HepG2 (cell line): Measurements from ENCODE around the gene CREBRF. TPM values are rescaled to one million over a fixed set of nuclear protein-coding genes. Genes with fewer than 3 reads are reported as not detected.

Experiments
- ATAC-seq: fragments of 200-7000 bp; cut with Tn5 transposase; 3 replicates; pipeline ENCODE4 v1.9.1; 2020; ENCODE audit warnings: mild to moderate bottlenecking, moderate library complexity
- BruUV-seq: library from RNA; stranded (reverse); fragments of 400-500 nt; replicated peaks from 2 replicates; lab custom pipeline; 2021; lab: Mats Ljungman, UMichigan
- CTCF ChIA-PET: fragments of 300-600 bp; formaldehyde crosslinking; extraction: SDS; loops from one replicate; lab custom pipeline; 2021; ENCODE audit warnings: low total read pairs, inconsistent platforms, low intra/inter-chr PET ratio; lab: Yijun Ruan, JAX
- POLR2A ChIA-PET: fragments of 350-600 bp; sonication (Branson Sonifier 250); formaldehyde crosslinking; loops from one replicate; lab custom pipeline; 2020; ENCODE audit warnings: antibody characterized with exemption, inconsistent platforms; lab: Yijun Ruan, JAX
- DNase-seq: peaks from one replicate; pipeline ENCODE4 v3.0.0-alpha.2; 2015; ENCODE audit warnings: low spot score
- FAIRE-seq: peaks from 3 replicates; lab custom pipeline; 2011; peaks lifted over from hg19 to GRCh38; lab: Jason Lieb, UNC
- H2AFZ ChIP-seq: one replicate; pipeline ENCODE4 v1.6.1; 2011; ENCODE audit warnings: low read length, inconsistent platforms
- H3K27ac ChIP-seq: fragments of 300-600 bp; 3 replicates; pipeline ENCODE4 v1.8.0; 2011; ENCODE audit warnings: mixed run types, mild to moderate bottlenecking, mixed read lengths, low read length, inconsistent platforms; ENCODE audit not compliant: insufficient read depth; ENCODE audit errors: extremely low read length
- H3K27me3 ChIP-seq, 2 experiments: fragments of 200-600 bp in 1 of 2; 2 replicates in 1 of 2; 3 replicates in 1 of 2; pipeline versions ENCODE4 v1.6.0 to v1.8.0; 2011; ENCODE audit warnings: low read length in 2 of 2, mild to moderate bottlenecking in 2 of 2, moderate library complexity in 2 of 2, inconsistent platforms in 1 of 2; ENCODE audit not compliant: insufficient read depth in 2 of 2, control insufficient read depth in 1 of 2
- H3K36me3 ChIP-seq, 2 experiments: fragments of 200-600 bp in 1 of 2; replicated peaks in 1 of 2; 2 replicates in 1 of 2; 3 replicates in 1 of 2; pipeline versions ENCODE4 v1.5.1 to v1.8.0; 2011; ENCODE audit warnings: low read length in 2 of 2, inconsistent platforms in 1 of 2; ENCODE audit not compliant: insufficient read depth in 2 of 2, control insufficient read depth in 1 of 2
- H3K4me1 ChIP-seq: 2 replicates; pipeline ENCODE4 v1.5.1; 2012; ENCODE audit warnings: low read length, inconsistent platforms; ENCODE audit not compliant: insufficient read depth
- H3K4me2 ChIP-seq: 2 replicates; pipeline ENCODE4 v1.6.0; 2011; ENCODE audit warnings: low read depth, low read length, inconsistent platforms
- H3K4me3 ChIP-seq, 3 experiments: fragments of 200-600 bp in 1 of 3; sonication (generic), shearing (Covaris generic) in 1 of 3; replicated peaks in 1 of 3; 2 replicates each; pipeline ENCODE4 v1.5.1; 2011 to 2016; ENCODE audit warnings: low read length in 3 of 3, inconsistent platforms in 2 of 3, low read depth in 2 of 3, mild to moderate bottlenecking in 2 of 3, control low read depth in 1 of 3, mixed read lengths in 1 of 3; ENCODE audit not compliant: insufficient read depth in 1 of 3
- H3K79me2 ChIP-seq: one replicate; pipeline ENCODE4 v1.6.1; 2011; ENCODE audit warnings: low read length, inconsistent platforms; ENCODE audit not compliant: insufficient read depth
- H3K9ac ChIP-seq: 2 replicates; pipeline ENCODE4 v1.6.0; 2011; ENCODE audit warnings: mild to moderate bottlenecking, low read depth, low read length, inconsistent platforms; ENCODE audit not compliant: insufficient read depth
- H3K9me3 ChIP-seq: 2 replicates; pipeline ENCODE4 v1.5.1; 2012; ENCODE audit warnings: mild to moderate bottlenecking, low read length
- H4K20me1 ChIP-seq: 2 replicates; pipeline ENCODE4 v1.6.0; 2011; ENCODE audit warnings: inconsistent platforms, mild to moderate bottlenecking, low read length, moderate library complexity; ENCODE audit not compliant: insufficient read depth
- DBP ChIP-seq: sonication (generic); formaldehyde crosslinking; IDR thresholded peaks from 2 replicates; pipeline ENCODE4 v1.4.0; 2020; ENCODE audit warnings: missing genetic modification reagents; ENCODE audit errors: not compliant biosample characterization
- ELF1 ChIP-seq: sonication (generic); formaldehyde crosslinking; IDR thresholded peaks from 2 replicates; pipeline ENCODE4 v1.4.0; 2020; ENCODE audit warnings: missing genetic modification reagents
- MED8 ChIP-seq: sonication (generic); formaldehyde crosslinking; IDR thresholded peaks from 2 replicates; pipeline ENCODE4 v1.8.1; 2023; ENCODE audit warnings: mild to moderate bottlenecking, missing genetic modification reagents; ENCODE audit not compliant: insufficient replicate concordance
- NAIF1 ChIP-seq: sonication (generic); formaldehyde crosslinking; IDR thresholded peaks from 2 replicates; pipeline ENCODE4 v1.5.0; 2020; ENCODE audit warnings: mild to moderate bottlenecking, missing genetic modification reagents, borderline replicate concordance
- NFE2L1 ChIP-seq: sonication (generic); formaldehyde crosslinking; IDR thresholded peaks from 2 replicates; pipeline ENCODE4 v1.4.0; 2020; ENCODE audit warnings: missing genetic modification reagents, mild to moderate bottlenecking, borderline replicate concordance
- SATB2 ChIP-seq: sonication (generic); formaldehyde crosslinking; IDR thresholded peaks from 2 replicates; pipeline ENCODE4 v1.5.0; 2020; ENCODE audit warnings: missing genetic modification reagents
- ZBTB14 ChIP-seq: sonication (generic); formaldehyde crosslinking; IDR thresholded peaks from 2 replicates; pipeline ENCODE4 v1.4.0; 2020; ENCODE audit warnings: missing genetic modification reagents
- ZFP90 ChIP-seq: sonication (generic); formaldehyde crosslinking; IDR thresholded peaks from 2 replicates; pipeline ENCODE4 v1.8.0; 2022; ENCODE audit warnings: missing genetic modification reagents, mild to moderate bottlenecking, inconsistent platforms, borderline replicate concordance
- ZNF160 ChIP-seq: sonication (generic); formaldehyde crosslinking; IDR thresholded peaks from 2 replicates; pipeline ENCODE4 v1.8.0; 2022; ENCODE audit warnings: mild to moderate bottlenecking, inconsistent platforms, missing genetic modification reagents
- ZNF343 ChIP-seq: sonication (generic); formaldehyde crosslinking; IDR thresholded peaks from 2 replicates; pipeline ENCODE4 v1.4.0; 2020; ENCODE audit warnings: mild to moderate bottlenecking, missing genetic modification reagents
- ZNF441 ChIP-seq: sonication (generic); formaldehyde crosslinking; IDR thresholded peaks from 2 replicates; pipeline ENCODE4 v1.7.0; 2021; ENCODE audit warnings: missing genetic modification reagents, borderline replicate concordance
- ZNF720 ChIP-seq: sonication (generic); formaldehyde crosslinking; IDR thresholded peaks from 2 replicates; pipeline ENCODE4 v1.4.0; 2020; ENCODE audit warnings: missing genetic modification reagents
- WGBS: methylation state at CpG from one replicate; pipeline ENCODE4 v1.1.6; 2017; ENCODE audit warnings: low lambda C conversion rate; 5-methylcytosine and 5-hydroxymethylcytosine counted together
- in situ Hi-C: cut with HindIII; loops from 2 replicates; pipeline ENCODE4 v1.10.0; 2017; ENCODE audit warnings: low pct_unique_long_range_greater_than_20kb; ENCODE audit not compliant: extremely low pct_ligation_motif_present
- intact Hi-C: fragments of 100-400 bp; cut with micrococcal nuclease; formaldehyde crosslinking; loops from one replicate; pipeline ENCODE4 v1.10.0; 2022; ENCODE audit not compliant: unreplicated experiment
- polyA plus RNA-seq, 8 experiments: library from polyadenylated mRNA; depleted of rRNA in 3 of 8; stranded (reverse) in 7 of 8; unstranded in 1 of 8; fragments of >200 nt; fragmentation: Illumina TruSeq in 4 of 8; extraction: Trizol in 4 of 8; gene quantifications; 2 replicates each; pipeline versions ENCODE4 v1.2.1 to v1.2.3, GENCODE V29; 2011 to 2016; ENCODE audit warnings: low read depth in 4 of 8, missing spikeins in 1 of 8, mixed read lengths in 1 of 8; ENCODE audit not compliant: insufficient read depth in 1 of 8
- total RNA-seq, 5 experiments: library from RNA; depleted of rRNA; stranded (reverse); fragments of >200 nt; fragmentation: Illumina TruSeq; extraction: Trizol; gene quantifications; 2 replicates each; pipeline ENCODE4 v1.2.3, GENCODE V29; 2016; ENCODE audit warnings: low read depth in 1 of 5

The CREBRF gene
- total and polyA plus RNA-seq, 2 of the 13 experiments (the other 11 are each of a cell fraction or from before 2014, with no cell fraction given): 4.5 to 10.2 TPM

DNA sequence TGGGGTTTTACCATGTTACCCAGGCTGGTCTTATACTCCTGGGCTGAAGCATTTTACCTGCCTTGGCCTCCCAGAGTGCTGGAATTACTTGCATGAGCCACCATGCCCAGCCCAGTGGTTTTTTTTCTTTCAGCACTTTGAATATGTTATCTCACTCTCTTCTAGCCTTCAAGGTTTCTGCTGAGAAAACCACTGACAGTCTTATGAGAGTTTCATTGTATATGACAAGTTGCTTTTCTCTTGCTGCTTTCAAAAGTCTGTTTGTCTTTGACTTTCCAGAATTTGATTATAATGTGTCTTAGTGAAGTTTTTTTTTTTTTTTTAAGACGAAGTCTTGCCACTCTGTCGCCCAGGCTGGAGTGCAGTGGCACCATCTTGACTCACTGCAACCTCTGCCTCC lies 45.1 kb downstream of the CREBRF start:
- Histone ChIP-seq H3K36me3 (no peaks in the 10 kb centered on the region), H3K27me3 (no peaks in the 10 kb centered on the region), H4K20me1 (no peaks in the 10 kb centered on the region), H3K27ac (no peak overlapping the region), H3K4me2 (no peak overlapping the region), H2AFZ (no peak overlapping the region), H3K9ac (no peak overlapping the region), H3K9me3 (no peaks in the 10 kb centered on the region), H3K79me2 (no peaks in the 10 kb centered on the region), H3K4me1 (no peaks in the 10 kb centered on the region), H3K4me3 (no peak overlapping the region)
- POLR2A ChIA-PET: no interaction called here
- BruUV-seq: no TSS peak
- DNase-seq: no peak
- ATAC-seq: no peak
- in situ Hi-C loops (no loop called here), intact Hi-C loops (no loop called here)
- FAIRE-seq: no peak
- CTCF ChIA-PET: no interaction called here
- TF ChIP-seq MED8 (CRISPR knock-in tag) (no peak), NAIF1 (CRISPR knock-in tag) (no peak), ZBTB14 (no peak), SATB2 (CRISPR knock-in tag) (no peak), ELF1 (CRISPR knock-in tag) (no peak), NFE2L1 (no peak), ZNF343 (CRISPR knock-in tag) (no peak), DBP (CRISPR knock-in tag) (no peak), ZFP90 (CRISPR knock-in tag) (no peak), ZNF441 (no peak), ZNF720 (CRISPR knock-in tag) (no peak), ZNF160 (no peak)
- 98% methylated on average over 2 of the region's 2 CpGs for WGBS
